Liver (tissue), 3 donors: ENCODE data around the gene TOM1L2.

Experiments used
- FOXA1 ChIP-seq: IDR thresholded peaks from 2 replicates; pipeline ENCODE4 v1.6.1; 2016; ENCODE audit warnings: antibody characterized with exemption
- RAD21 ChIP-seq, 2 donors: IDR thresholded peaks; 2 replicates each; pipeline ENCODE4 v1.6.1; 2016; ENCODE audit warnings: antibody characterized with exemption in 2 of 2, mild to moderate bottlenecking in 2 of 2
- TF ChIP-seq, protein P1 (sequence below): fragments of 150-350 bp; IDR thresholded peaks from 2 replicates; pipeline ENCODE4 v1.5.1; 2017; ENCODE audit warnings: improper control_type of control experiment, low read depth, low read length; ENCODE audit not compliant: missing input control
- TF ChIP-seq, protein P2 (sequence below): IDR thresholded peaks from 2 replicates; pipeline ENCODE4 v1.6.1; 2016; ENCODE audit warnings: antibody characterized with exemption
- donor health status: healthy.
- donor health status: healthy.

- TF ChIP-seq, protein P1, sequence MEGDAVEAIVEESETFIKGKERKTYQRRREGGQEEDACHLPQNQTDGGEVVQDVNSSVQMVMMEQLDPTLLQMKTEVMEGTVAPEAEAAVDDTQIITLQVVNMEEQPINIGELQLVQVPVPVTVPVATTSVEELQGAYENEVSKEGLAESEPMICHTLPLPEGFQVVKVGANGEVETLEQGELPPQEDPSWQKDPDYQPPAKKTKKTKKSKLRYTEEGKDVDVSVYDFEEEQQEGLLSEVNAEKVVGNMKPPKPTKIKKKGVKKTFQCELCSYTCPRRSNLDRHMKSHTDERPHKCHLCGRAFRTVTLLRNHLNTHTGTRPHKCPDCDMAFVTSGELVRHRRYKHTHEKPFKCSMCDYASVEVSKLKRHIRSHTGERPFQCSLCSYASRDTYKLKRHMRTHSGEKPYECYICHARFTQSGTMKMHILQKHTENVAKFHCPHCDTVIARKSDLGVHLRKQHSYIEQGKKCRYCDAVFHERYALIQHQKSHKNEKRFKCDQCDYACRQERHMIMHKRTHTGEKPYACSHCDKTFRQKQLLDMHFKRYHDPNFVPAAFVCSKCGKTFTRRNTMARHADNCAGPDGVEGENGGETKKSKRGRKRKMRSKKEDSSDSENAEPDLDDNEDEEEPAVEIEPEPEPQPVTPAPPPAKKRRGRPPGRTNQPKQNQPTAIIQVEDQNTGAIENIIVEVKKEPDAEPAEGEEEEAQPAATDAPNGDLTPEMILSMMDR, result no peak
- TF ChIP-seq, protein P2, sequence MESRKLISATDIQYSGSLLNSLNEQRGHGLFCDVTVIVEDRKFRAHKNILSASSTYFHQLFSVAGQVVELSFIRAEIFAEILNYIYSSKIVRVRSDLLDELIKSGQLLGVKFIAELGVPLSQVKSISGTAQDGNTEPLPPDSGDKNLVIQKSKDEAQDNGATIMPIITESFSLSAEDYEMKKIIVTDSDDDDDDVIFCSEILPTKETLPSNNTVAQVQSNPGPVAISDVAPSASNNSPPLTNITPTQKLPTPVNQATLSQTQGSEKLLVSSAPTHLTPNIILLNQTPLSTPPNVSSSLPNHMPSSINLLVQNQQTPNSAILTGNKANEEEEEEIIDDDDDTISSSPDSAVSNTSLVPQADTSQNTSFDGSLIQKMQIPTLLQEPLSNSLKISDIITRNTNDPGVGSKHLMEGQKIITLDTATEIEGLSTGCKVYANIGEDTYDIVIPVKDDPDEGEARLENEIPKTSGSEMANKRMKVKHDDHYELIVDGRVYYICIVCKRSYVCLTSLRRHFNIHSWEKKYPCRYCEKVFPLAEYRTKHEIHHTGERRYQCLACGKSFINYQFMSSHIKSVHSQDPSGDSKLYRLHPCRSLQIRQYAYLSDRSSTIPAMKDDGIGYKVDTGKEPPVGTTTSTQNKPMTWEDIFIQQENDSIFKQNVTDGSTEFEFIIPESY, result no peak
- TF ChIP-seq RAD21 (IDR thresholded peaks at IDR 0.05) (no peak), FOXA1 (peak; percentile 29)
Measured at GRCh38 chr17:17830269-17830567, 142.0 kb downstream of the TOM1L2 start.
